ENCODE results near the gene GDF7. TPM values are rescaled to one million over a fixed set of nuclear protein-coding genes. Genes with fewer than 3 reads are reported as not detected.

The GDF7 gene
- total RNA-seq, 1 experiment from 2014 or later: 0.04 TPM

DNA sequence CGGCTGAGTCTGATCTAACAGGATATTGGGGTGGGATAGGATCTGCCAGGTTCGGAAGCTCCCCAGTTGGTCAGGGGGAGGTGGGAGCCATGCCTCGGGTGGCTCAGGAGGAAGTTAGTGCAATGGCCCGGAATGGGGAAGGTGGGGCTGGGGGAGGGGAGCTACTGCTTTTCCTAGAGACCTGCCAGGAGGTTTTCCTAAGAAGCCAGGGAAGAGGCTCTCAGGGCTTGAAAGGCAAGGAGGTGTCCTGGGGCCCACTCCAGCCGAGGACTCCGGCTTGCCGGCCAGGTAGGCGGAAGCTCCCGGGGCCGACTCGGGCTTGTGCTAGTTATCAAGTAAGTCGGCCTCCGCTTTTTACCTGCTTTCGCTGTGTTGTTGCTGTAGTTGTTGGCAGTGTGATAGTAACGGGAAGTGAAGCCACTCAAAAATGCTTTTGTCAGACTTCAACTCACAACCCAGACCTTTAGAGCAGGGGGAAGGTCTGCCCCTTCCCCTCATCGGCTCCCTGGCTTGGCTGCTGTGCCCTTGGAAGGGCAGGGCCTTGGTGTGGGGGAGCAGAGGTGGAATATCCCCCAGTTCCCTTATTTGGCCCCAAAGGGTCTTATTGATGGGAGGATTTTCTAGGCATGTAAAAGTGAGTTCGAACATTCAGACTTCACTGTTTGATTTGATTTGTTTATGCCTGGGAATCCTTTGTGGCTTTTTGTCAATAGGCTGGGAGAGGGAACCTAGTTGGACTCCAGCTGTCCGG is 5.4 kb downstream of the GDF7 start:
- Histone ChIP-seq H3K9ac (ENCODE audit: extremely low read depth, insufficient read length, low read length) (no peak overlapping the region), H3K23ac (ENCODE audit: insufficient read length, low read depth, low read length) (no peak overlapping the region), H3K9me3 (ENCODE audit: control insufficient read depth, low read depth, low read length) (no peaks in the 10 kb centered on the region), H2BK12ac (ENCODE audit: insufficient read length, low read depth, low read length) (no peak overlapping the region), H4K91ac (ENCODE audit: insufficient read length, low read depth, low read length) (no peak overlapping the region), H2BK120ac (ENCODE audit: low read depth, low read length, poor library complexity, severe bottlenecking) (no peak overlapping the region), H3K18ac (ENCODE audit: insufficient read length, low read depth, low read length) (no peak overlapping the region), H3K14ac (ENCODE audit: insufficient read depth, low read length) (no peak overlapping the region), H3K23me2 (ENCODE audit: insufficient read length, low read depth, low read length, poor library complexity, severe bottlenecking) (peaks cover 6% of the 10 kb centered on the region), H4K20me1 (ENCODE audit: control insufficient read depth, insufficient read depth, insufficient read length) (no peaks in the 10 kb centered on the region), H3K56ac (ENCODE audit: insufficient read length, low read depth, low read length) (no peak overlapping the region), H2BK20ac (ENCODE audit: low read depth, low read length, poor library complexity, severe bottlenecking) (no peak overlapping the region), H2BK15ac (ENCODE audit: low read depth, low read length) (no peak overlapping the region), H3K4me1 (ENCODE audit: insufficient read depth, low read length) (peaks cover 4% of the 10 kb centered on the region; the same call in 1 of the 2 replicates), H2AFZ (ENCODE audit: low read length) (no peak overlapping the region), H3K27me3 (ENCODE audit: insufficient read depth, low read length) (peaks cover 63% of the 10 kb centered on the region), H3K27ac (ENCODE audit: insufficient read length, low read depth, low read length) (no peak overlapping the region), H2BK5ac (ENCODE audit: insufficient read length, low read length) (no peak overlapping the region), H3K4ac (ENCODE audit: low read depth, low read length) (no peak overlapping the region), H4K5ac (ENCODE audit: insufficient read length, low read depth, low read length) (no peak overlapping the region), H3K4me2 (ENCODE audit: insufficient read depth, insufficient read length, low read length) (peak overlapping the region; percentile 66), H3K79me2 (ENCODE audit: insufficient read depth, low read length) (no peaks in the 10 kb centered on the region), H4K8ac (replicated peaks; ENCODE audit: insufficient read length, low read depth, low read length) (no peak overlapping the region), H3K79me1 (ENCODE audit: insufficient read depth, low read depth, low read length, poor library complexity, severe bottlenecking) (no peaks in the 10 kb centered on the region), H2AK5ac (ENCODE audit: insufficient read length, low read length) (no peak overlapping the region), H3T11ph (ENCODE audit: low read length) (no peak overlapping the region)
- peak; percentile 82 for DNase-seq
- Mint-ChIP-seq H3K27me3 (ENCODE audit: low read depth) (peaks cover 86% of the 10 kb centered on the region), H3K9me3 (peaks cover 0 to 3% of the 10 kb centered on the region in 2 experiments; a peak in 1 of 5 replicates), H3K36me3 (ENCODE audit: insufficient read depth in 1 of 3, low read depth in 3 of 3) (peaks cover 0 to 2% (median 0%) of the 10 kb centered on the region in 3 experiments; a peak in 1 of 7 replicates), H3K4me3 (peak overlapping the region in 1 of 2 experiments; percentile 72; a peak in 4 of 5 replicates), H3K4me1 (peaks cover 41 to 71% of the 10 kb centered on the region in 2 experiments), H3K27ac (no peak overlapping the region; a peak in 1 of 7 replicates)
- WGBS (ENCODE audit: extremely low coverage, insufficient read length, low lambda C conversion rate): no CpG with 5 or more reads among the region's 18 CpGs
- TF ChIP-seq, protein P1, sequence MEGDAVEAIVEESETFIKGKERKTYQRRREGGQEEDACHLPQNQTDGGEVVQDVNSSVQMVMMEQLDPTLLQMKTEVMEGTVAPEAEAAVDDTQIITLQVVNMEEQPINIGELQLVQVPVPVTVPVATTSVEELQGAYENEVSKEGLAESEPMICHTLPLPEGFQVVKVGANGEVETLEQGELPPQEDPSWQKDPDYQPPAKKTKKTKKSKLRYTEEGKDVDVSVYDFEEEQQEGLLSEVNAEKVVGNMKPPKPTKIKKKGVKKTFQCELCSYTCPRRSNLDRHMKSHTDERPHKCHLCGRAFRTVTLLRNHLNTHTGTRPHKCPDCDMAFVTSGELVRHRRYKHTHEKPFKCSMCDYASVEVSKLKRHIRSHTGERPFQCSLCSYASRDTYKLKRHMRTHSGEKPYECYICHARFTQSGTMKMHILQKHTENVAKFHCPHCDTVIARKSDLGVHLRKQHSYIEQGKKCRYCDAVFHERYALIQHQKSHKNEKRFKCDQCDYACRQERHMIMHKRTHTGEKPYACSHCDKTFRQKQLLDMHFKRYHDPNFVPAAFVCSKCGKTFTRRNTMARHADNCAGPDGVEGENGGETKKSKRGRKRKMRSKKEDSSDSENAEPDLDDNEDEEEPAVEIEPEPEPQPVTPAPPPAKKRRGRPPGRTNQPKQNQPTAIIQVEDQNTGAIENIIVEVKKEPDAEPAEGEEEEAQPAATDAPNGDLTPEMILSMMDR (conservative IDR thresholded peaks at IDR 0.05): no peak

Measured in H9 (cell line).